Measurements from ENCODE around the gene CNOT1.
A peak's percentile ranks its signal among the peaks of the same experiment; 100 is the strongest.
"Not testable (repeated sequence)": the region's sequence is repeated elsewhere in the genome, so short reads cannot be mapped to it uniquely, and the experiment has no call there.

The CNOT1 gene

GRCh38 chr16:58638148-58639036 is 8.8 kb upstream of the CNOT1 start:
- DNase-seq, result peak; percentile 38 to 79 (median 66)

- DNase-seq, result not testable (repeated sequence)
These were observed 7.4 kb upstream of the CNOT1 start for GRCh38 chr16:58637021-58637420.

- peak in 3 of 4 experiments; percentile 31 to 66 (median 37) for DNase-seq
These were observed 6.8 kb upstream of the CNOT1 start for GRCh38 chr16:58636466-58636865.

GRCh38 chr16:58635502-58635901 is 5.9 kb upstream of the CNOT1 start:
- no peak for DNase-seq

GRCh38 chr16:58634265-58634802 is 4.7 kb upstream of the CNOT1 start:
- DNase-seq, result no peak

- peak; percentile 58 to 83 (median 76) for DNase-seq
These were observed 537 bp downstream of the CNOT1 start for GRCh38 chr16:58628845-58629732.

GRCh38 chr16:58624209-58624608 is 5.4 kb downstream of the CNOT1 start:
- no peak for DNase-seq

GRCh38 chr16:58620396-58620795 is 9.2 kb downstream of the CNOT1 start:
- no peak for DNase-seq

GRCh38 chr16:58615280-58615679 is 14.3 kb downstream of the CNOT1 start:
- no peak for DNase-seq

GRCh38 chr16:58614860-58615259 is 14.8 kb downstream of the CNOT1 start:
- DNase-seq, result no peak

GRCh38 chr16:58614212-58614611 is 15.4 kb downstream of the CNOT1 start:
- no peak for DNase-seq

GRCh38 chr16:58612965-58613364 is 16.7 kb downstream of the CNOT1 start:
- DNase-seq, result not testable (repeated sequence)

- DNase-seq, result no peak
These were observed 21.0 kb downstream of the CNOT1 start for GRCh38 chr16:58608601-58609136.

- DNase-seq, result no peak
These were observed 24.1 kb downstream of the CNOT1 start for GRCh38 chr16:58605562-58605961.

GRCh38 chr16:58591083-58591482 is 38.5 kb downstream of the CNOT1 start:
- DNase-seq, result no peak

GRCh38 chr16:58589326-58589905 is 40.2 kb downstream of the CNOT1 start:
- DNase-seq, result no peak

GRCh38 chr16:58588406-58588805 is 41.2 kb downstream of the CNOT1 start:
- no peak for DNase-seq

GRCh38 chr16:58586340-58587030 is 43.1 kb downstream of the CNOT1 start:
- no peak for DNase-seq

GRCh38 chr16:58584831-58585505 is 44.7 kb downstream of the CNOT1 start:
- DNase-seq, result no peak

GRCh38 chr16:58582971-58583765 is 46.5 kb downstream of the CNOT1 start:
- DNase-seq, result no peak

Data from suppressor macrophage (primary cell).